MM.1S (cell line): Measurements from ENCODE around the gene A1BG.
"Not testable (repeated sequence)": the region's sequence is repeated elsewhere in the genome, so short reads cannot be mapped to it uniquely, and the experiment has no call there.

Experiments
- CTCF ChIP-seq: fragments of 300-600 bp; sonication (generic); IDR thresholded peaks from 2 replicates; pipeline ENCODE4 v1.5.1; 2016; ENCODE audit warnings: antibody characterized with exemption, low read length, mixed read lengths
- EZH2phosphoT487 ChIP-seq: fragments of 300-600 bp; sonication (generic); IDR thresholded peaks from 2 replicates; pipeline ENCODE4 v1.6.1; 2018; ENCODE audit warnings: antibody characterized with exemption, low read length

- not testable (repeated sequence) for TF ChIP-seq CTCF, EZH2phosphoT487
Observed at GRCh38 chr19:58376724-58377123, 23.4 kb upstream of the A1BG start.
